NT2/D1 (cell line): ENCODE measurements around the gene NBEAL2.

Experiments used
- DNase-seq: peaks from one replicate; pipeline ENCODE4 v3.0.0-alpha.2; 2011; ENCODE audit warnings: low read depth, low spot score
- H3K27me3 ChIP-seq: 2 replicates; pipeline ENCODE4 v1.6.0; 2011; ENCODE audit warnings: mild to moderate bottlenecking; ENCODE audit not compliant: insufficient read length, insufficient read depth
- H3K36me3 ChIP-seq: 2 replicates; pipeline ENCODE4 v1.6.1; 2011; ENCODE audit warnings: mild to moderate bottlenecking, low read length, mixed read lengths; ENCODE audit not compliant: insufficient read depth, insufficient read length
- H3K4me1 ChIP-seq: 2 replicates; pipeline ENCODE4 v1.5.1; 2011; ENCODE audit not compliant: insufficient read depth, insufficient read length
- H3K4me3 ChIP-seq: 2 replicates; pipeline ENCODE4 v1.5.1; 2011; ENCODE audit warnings: low read depth; ENCODE audit not compliant: insufficient read length
- H3K9ac ChIP-seq: 2 replicates; pipeline ENCODE4 v1.6.0; 2011; ENCODE audit warnings: low read depth; ENCODE audit not compliant: insufficient read length
- H3K9me3 ChIP-seq: 2 replicates; pipeline ENCODE4 v1.5.1; 2011; ENCODE audit warnings: mild to moderate bottlenecking, low read length; ENCODE audit not compliant: insufficient read depth
- SUZ12 ChIP-seq: IDR thresholded peaks from 2 replicates; pipeline ENCODE4 v1.6.1; 2011; ENCODE audit not compliant: insufficient read length, insufficient read depth; ENCODE audit errors: extremely low read depth
- YY1 ChIP-seq: IDR thresholded peaks from 2 replicates; pipeline ENCODE4 v1.6.1; 2011; ENCODE audit not compliant: insufficient read length, insufficient read depth
- ZNF274 ChIP-seq: IDR thresholded peaks from 2 replicates; pipeline ENCODE4 v1.6.1; 2011; ENCODE audit warnings: mild to moderate bottlenecking, low read depth, low read length

Gene NBEAL2

GRCh38 chr3:46966811-46967210 lies 12.7 kb upstream of the NBEAL2 start:
- no peak overlapping the region for H3K4me3 ChIP-seq
- H3K4me1 ChIP-seq = peaks cover 10% of the 10 kb centered on the region
- H3K36me3 ChIP-seq = peaks cover 63% of the 10 kb centered on the region

GRCh38 chr3:46968783-46969428 lies 10.6 kb upstream of the NBEAL2 start:
- DNase-seq = no peak
- peaks cover 62% of the 10 kb centered on the region for H3K36me3 ChIP-seq

More at GRCh38 chr3:46966811-46967210, 12.7 kb upstream of the NBEAL2 start:
- DNase-seq = no peak
- H3K9me3 ChIP-seq = peaks cover 22% of the 10 kb centered on the region
- no peak overlapping the region for H3K9ac ChIP-seq
- H3K27me3 ChIP-seq = no peaks in the 10 kb centered on the region
- TF ChIP-seq YY1 (no peak), SUZ12 (no peak), ZNF274 (no peak)

GRCh38 chr3:46970391-46971091 lies 8.9 kb upstream of the NBEAL2 start:
- no peak for DNase-seq
- H3K36me3 ChIP-seq = peaks cover 67% of the 10 kb centered on the region
- H3K9me3 ChIP-seq = peaks cover 4% of the 10 kb centered on the region; the same call in 1 of the 2 replicates
- H3K4me3 ChIP-seq = no peak overlapping the region
- H3K27me3 ChIP-seq = no peaks in the 10 kb centered on the region
- H3K4me1 ChIP-seq = peaks cover 10% of the 10 kb centered on the region
- TF ChIP-seq ZNF274 = no peak
- TF ChIP-seq SUZ12 = no peak
- TF ChIP-seq YY1 = no peak
- H3K9ac ChIP-seq = no peak overlapping the region

More at GRCh38 chr3:46968783-46969428, 10.6 kb upstream of the NBEAL2 start:
- Histone ChIP-seq H3K27me3 (no peaks in the 10 kb centered on the region), H3K9ac (no peak overlapping the region), H3K4me3 (no peak overlapping the region), H3K4me1 (peaks cover 10% of the 10 kb centered on the region), H3K9me3 (peaks cover 12% of the 10 kb centered on the region; the same call in 1 of the 2 replicates)
- TF ChIP-seq YY1 (no peak), SUZ12 (no peak), ZNF274 (no peak)

GRCh38 chr3:46971151-46971550 lies 8.3 kb upstream of the NBEAL2 start:
- Histone ChIP-seq H3K9ac (no peak overlapping the region), H3K36me3 (peaks cover 61% of the 10 kb centered on the region), H3K9me3 (no peaks in the 10 kb centered on the region), H3K27me3 (no peaks in the 10 kb centered on the region), H3K4me3 (no peak overlapping the region), H3K4me1 (peaks cover 10% of the 10 kb centered on the region)
- no peak for DNase-seq
- TF ChIP-seq ZNF274 (no peak), SUZ12 (no peak), YY1 (no peak)

GRCh38 chr3:46971742-46972141 lies 7.7 kb upstream of the NBEAL2 start:
- H3K9ac ChIP-seq = peak overlapping the region; percentile 14
- TF ChIP-seq ZNF274 = no peak
- TF ChIP-seq YY1 = no peak
- no peak for TF ChIP-seq SUZ12
- peaks cover 7% of the 10 kb centered on the region for H3K4me1 ChIP-seq
- DNase-seq = no peak
- H3K36me3 ChIP-seq = peaks cover 56% of the 10 kb centered on the region
- no peaks in the 10 kb centered on the region for H3K27me3 ChIP-seq
- no peak overlapping the region for H3K4me3 ChIP-seq
- no peaks in the 10 kb centered on the region for H3K9me3 ChIP-seq

GRCh38 chr3:46972396-46972795 lies 7.1 kb upstream of the NBEAL2 start:
- TF ChIP-seq YY1 (no peak), SUZ12 (no peak), ZNF274 (no peak)
- no peaks in the 10 kb centered on the region for H3K27me3 ChIP-seq
- H3K9ac ChIP-seq = no peak overlapping the region
- H3K9me3 ChIP-seq = no peaks in the 10 kb centered on the region
- H3K4me1 ChIP-seq = peaks cover 3% of the 10 kb centered on the region
- H3K4me3 ChIP-seq = no peak overlapping the region
- H3K36me3 ChIP-seq = peaks cover 51% of the 10 kb centered on the region
- no peak for DNase-seq

GRCh38 chr3:46974421-46975171 lies 4.9 kb upstream of the NBEAL2 start:
- Histone ChIP-seq H3K9me3 (no peaks in the 10 kb centered on the region), H3K4me3 (no peak overlapping the region), H3K4me1 (peaks cover 12% of the 10 kb centered on the region), H3K9ac (no peak overlapping the region), H3K27me3 (no peaks in the 10 kb centered on the region), H3K36me3 (peaks cover 33% of the 10 kb centered on the region)
- TF ChIP-seq ZNF274 = no peak
- TF ChIP-seq YY1 = no peak
- TF ChIP-seq SUZ12 = no peak
- DNase-seq = no peak
